HG02571 (cell line): ENCODE measurements around the gene MYRFL.
"Not testable (repeated sequence)": the region's sequence is repeated elsewhere in the genome, so short reads cannot be mapped to it uniquely, and the experiment has no call there.

ENCODE experiments used
- ATAC-seq: cut with Tn5 transposase; IDR thresholded peaks from one replicate; pipeline ENCODE4 v1.9.1; 2021; ENCODE audit warnings: mild to moderate bottlenecking, moderate library complexity; ENCODE audit not compliant: unreplicated experiment

MYRFL gene

DNA sequence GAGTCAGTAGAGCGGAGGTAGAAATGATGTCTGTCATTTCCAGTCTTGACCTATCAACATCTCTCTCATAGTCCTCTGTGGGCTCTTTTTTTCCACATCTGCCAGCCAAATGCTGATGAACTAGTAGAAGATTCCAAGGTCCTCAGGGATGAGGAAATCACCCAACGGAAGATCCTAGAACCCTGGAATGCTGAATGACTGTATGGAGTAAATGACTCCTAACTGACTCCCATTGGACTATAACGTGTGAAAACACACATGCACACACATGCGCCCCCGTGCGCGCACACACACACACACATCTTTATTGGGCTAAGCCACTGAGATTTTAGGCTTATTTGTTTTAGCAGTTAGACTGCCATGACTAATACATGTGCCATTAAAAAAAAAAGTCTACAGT, 159.2 kb downstream of the MYRFL start:
- ATAC-seq = no peak

DNA sequence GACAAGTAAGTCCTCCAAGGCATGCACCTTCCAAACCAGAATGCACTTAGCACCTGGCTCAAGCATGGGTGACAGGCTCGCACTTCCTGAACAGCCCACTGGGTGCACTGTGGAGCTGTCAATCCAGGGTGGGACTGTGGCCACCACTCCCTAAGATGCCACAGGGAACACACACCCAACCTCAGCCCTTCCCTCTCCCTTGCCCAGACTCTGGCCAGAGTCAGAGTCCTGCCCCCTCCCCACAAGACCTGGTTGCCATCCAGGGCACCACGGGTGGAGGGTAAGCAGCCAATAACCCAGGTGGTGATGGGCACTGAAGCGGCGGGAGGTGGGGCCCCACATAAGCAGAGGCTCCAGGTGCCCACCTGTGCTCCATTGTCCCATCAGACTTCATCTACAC, 160.6 kb downstream of the MYRFL start:
- peak; percentile 65 for ATAC-seq

DNA sequence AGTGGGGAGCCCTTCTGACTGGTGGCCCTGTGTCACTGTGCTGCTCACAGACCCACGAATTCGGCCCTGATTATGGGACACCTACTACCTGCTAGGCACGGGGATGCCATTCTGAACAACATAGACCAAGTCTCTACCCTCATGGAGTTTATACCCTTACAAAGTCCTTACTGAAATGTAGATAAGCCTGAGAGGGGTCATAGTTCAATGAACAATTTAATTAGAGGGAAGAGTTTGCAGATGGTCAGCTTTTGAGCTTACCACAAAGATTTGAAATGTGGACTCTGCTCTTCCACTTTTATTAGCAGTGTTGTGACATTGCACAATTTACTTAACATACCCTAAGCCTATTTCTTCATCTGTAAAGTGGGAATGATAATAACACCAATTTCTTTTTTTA, 161.1 kb downstream of the MYRFL start:
- no peak for ATAC-seq

DNA sequence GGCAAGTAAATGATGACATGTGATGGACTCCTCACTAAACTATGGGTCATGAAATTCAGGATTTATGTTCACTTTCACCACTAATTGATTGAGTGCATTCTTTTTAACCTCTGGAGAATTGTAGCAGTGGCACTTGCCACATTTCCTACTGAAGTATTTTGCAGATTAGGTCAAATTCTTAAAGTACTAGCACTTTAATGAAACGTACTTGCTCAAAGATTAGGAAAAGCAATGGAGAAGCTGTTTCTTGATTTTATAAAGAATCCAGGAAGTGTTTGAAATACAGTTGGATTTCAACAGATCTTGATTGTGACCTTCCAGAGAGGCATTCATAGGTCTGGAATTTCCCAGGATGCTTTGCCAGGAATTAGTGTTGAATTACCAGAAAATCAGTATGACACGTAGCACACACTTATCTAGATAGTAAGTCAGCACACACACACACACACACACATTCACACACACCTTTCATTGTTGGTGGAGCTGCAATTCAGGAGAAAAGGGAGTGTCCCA, 162.6 kb downstream of the MYRFL start:
- no peak for ATAC-seq

DNA sequence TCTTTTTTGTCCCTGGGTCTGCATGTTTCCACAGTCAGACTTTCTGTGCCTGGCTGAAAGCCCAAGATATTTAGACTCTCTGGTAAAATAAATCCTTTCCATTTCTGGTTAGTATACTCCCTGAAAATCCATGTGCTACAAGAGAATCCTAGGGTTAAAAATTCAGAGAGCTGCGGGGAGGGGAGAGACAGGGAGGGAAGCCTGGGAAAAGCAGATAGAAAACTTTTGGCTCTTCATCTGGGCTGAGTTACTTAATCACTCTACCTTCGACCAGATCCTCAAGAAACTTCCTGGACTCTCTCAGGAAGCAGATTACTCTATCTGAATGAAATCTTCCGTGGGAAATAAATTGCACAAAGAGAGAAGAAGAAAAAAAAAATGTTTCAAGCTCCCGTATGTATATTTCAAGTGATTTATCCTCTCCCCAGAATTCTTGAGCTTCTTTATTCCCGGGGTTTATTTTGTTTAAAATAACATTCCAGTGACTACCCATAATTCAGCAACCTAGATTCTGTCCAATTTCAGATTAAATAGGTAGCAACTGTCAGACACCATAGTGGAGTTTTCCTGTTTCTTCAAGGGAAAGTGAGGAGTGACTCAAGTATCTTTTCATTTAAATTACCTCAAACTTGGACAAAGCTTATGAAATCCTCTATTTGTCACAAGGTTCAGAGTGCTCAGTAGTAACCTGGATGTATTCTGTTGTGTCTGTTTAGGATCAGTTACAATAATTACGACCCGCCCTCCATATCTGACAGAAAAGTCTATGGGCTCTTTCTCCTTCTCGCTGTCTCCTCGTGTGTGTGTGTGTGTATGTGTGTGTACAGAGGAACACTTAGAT, 163.7 kb downstream of the MYRFL start:
- no peak for ATAC-seq

DNA sequence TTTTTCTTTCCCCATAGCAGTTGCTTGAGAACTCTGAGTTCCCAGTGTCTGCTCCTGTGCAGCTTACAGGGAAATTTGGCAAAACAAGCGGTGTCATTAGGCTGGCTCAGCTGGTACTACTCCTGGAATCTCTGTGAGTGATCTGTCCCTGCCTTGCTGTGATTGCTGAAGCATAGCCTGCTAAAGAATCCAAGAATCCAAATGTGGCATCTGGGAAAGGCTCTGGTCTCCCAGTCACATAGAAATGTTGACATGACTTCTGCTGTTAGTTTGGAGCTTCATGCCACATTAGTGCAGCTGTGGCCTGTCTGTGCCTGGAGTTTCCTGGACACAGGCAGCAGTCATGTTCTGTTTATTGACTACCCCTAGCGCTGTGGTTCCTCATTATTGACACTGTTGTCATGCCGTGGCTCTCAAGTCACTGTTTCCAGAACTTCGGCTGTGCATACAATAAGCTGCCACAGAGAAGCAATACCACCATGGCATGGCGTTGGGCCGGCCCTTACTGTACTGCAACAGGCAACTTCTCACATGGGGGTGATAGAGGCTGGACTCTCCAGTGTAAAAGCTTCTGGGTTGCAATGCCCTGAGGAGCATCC, 166.8 kb downstream of the MYRFL start:
- ATAC-seq = no peak

DNA sequence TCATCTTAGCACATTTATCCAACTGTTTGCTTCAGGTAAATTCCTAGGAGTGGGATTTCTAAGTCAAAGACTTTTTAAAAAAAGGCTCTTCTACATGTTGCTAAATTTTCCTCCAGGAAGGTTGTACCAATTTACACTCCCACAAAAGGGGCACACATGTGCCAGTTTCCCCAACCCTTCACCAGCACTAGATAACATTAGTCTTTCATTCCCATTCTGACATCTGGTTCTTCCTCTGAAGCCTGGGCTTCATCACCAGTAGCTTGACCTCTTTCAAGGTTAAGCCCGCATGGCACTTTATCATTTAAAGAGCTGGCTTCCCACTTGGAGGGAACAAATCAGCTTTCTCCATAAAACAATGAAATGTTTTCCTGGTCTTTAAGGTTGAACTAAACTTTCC, 168.4 kb downstream of the MYRFL start:
- ATAC-seq = no peak

DNA sequence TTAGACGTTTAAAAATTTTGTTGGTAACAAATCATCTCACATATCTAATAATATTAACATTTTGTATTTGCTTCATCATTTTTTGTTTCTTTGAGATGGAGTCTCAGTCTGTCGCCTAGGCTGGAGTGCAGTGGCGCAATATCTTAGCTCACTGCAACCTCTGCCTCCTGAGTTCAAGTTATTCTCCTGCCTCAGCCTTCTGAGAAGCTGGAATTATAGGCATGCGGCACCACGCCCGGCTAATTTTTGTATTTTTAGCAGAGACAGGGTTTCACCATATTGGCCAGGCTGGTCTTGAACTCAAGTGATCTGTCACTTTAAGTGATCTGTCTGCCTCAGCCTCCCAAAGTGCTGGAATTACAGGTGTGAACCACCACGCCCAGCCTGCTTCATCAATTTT, 169.1 kb downstream of the MYRFL start:
- not testable (repeated sequence) for ATAC-seq

DNA sequence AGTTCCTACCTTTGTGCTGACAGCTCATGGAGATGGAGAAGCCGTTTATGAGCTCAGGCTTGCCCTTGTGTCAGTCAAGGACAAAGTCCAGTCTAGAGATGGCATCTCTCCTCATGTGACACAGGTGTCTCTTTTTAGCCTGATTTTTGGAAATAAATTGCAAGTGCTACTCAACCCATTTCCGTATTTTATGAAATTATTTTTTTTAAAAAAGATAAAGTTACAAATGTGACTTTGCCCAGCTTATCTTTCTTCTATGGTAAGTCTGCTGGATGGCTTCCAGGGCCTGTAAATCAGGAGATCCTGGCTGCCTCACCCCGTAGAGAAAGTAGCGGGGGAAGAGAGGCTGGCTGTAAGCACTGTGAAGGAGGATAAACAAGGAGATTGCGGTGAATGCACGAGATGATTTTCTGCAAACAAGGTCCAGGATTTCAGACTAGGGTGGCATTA, 169.7 kb downstream of the MYRFL start:
- no peak for ATAC-seq

DNA sequence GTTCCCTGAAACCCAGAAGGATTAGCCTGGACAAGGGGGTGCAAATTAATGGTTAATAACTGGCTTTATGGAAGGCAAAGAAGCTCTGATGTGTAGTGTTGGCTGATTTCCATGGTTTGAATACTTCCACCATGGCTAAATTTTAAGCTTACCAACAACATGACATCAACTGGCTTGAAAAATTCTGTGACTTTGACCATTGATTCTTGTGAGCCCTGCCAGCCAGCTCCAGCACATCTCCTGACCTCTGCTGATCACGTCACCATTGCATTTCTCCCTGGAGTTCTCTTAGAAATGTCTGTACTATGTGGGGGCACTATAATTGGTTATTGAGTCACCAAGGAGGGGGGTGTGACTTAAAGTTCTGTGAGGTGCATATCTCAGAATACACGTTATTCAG, 171.2 kb downstream of the MYRFL start:
- ATAC-seq = no peak

DNA sequence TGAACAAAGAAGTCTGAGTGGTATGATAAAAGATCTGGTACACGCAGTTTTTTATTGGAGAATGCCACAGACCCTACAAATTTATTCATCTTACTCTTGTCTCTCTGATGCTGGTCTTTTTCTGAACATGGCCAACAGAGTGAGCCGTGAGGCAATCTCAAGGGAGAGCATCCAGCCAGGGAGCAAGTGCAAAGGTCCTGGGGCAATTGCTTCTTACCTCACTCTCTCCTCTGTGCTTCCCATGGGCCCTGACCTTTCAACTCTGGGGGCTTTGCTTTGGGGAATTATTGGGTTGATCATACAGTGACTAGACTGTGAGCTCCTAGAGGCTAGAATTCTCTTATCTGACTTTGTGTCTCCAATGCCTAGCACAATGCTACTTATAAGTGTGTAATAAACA, 171.7 kb downstream of the MYRFL start:
- ATAC-seq = no peak

DNA sequence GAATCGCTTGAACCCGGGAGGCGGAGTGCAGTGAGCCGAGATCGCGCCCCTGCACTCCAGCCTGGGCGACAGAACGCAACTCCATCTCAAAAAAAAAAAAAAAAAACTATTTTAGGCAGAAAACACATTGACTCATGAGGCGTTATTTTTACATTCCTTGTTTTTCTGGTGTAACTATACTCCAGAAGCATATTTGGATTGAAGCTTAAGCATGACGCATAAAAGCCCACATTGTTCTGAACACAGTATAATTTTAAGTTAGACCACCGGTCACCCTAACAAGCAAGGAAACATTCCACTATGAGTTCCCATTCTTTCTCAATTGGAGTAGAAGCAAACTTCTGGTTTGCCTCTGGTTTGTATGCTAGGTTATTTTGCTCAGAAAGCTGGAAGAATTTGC, 173.0 kb downstream of the MYRFL start:
- ATAC-seq = no peak

DNA sequence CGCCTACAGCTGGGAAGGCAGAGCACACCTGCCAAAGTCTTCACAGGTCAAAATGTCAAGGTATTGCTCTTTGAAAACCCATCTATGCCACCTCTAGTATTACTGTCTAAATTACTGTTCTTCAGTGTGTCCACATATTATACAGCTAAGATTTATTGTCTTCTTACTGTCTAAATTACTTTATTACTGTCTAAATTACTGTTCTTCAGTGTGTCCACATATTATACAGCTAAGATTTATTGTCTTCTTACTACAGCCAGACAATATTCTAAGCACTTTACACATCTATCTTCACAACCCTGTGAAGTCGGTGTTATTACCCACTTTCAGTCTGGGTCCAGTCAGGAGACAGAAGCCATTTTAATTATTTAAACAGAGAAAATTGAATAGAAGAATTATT, 173.9 kb downstream of the MYRFL start:
- no peak for ATAC-seq

DNA sequence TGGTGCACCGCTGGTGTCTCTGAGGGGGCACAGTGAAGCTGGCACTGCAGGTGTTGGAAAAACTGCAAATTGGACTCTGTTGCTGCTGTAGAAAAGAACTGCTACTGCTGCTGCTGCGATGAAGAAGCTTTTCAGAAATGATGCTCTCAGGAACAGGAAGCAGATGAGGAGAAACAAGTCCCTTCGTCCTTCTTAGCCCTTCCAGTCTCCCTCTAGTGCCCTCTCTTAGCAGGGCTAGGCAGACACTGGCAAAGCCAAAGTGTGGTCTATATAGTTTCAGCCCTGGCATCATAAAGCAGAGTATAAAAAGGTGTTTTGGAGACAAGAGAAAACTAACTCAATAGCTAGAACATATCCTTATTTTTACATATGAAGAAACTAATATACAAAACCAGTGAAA, 174.5 kb downstream of the MYRFL start:
- no peak for ATAC-seq

DNA sequence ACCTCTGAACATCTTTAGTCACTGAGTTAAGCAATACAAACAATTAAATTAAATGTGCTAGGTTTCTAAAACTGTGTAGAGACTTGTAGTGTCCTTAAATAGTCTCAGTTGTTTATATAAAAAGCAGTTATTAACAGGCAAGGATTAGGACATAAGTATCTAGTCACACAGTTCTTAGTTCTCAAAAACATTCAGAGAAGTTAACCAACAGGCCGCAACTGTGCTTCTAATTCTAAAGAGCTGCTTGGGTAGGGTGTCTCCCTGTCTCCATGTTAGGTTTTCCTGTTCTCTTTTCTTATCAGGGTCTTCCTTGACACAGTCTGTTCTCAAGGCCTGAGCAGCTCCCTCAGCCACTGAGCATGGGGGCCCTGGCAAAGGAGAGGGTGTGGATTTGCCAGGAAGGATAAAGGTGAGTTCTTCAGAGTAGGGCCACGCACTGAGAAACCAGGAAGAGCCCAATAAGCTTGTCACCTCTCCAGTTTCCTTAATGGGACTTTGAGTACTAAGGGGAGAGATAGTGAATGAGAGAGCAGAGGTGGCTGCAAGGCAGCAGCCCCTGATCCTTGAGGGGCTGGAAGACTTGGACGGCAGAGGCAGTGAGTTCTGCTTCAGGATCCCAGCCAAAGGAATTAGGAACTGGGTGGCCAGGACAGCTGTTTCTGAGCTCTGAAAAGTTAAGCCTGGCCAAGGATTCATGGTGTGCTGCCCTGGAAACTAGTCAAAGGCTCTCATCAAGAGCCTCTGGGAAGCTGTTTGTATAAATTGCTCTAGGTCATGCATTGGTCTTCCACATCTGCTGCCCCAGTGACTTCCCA, 177.3 kb downstream of the MYRFL start:
- ATAC-seq = no peak

DNA sequence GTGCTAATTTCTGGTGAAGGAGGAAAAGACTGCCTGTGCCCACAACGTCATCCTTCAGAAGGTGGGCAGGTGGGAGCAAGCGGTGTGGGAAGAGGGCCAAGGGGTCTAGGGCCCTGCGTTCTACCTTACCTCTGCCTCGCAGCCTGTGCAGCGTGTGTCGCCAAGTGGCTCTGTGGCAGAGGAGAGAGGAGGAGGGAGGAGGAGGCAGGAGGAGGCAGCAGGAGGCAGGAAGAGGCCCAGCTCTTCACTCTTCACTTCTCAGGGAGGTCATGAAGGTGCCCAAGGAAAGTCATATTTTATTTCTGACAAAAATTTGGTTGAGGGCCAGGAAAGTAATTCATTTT, 177.9 kb downstream of the MYRFL start:
- ATAC-seq = no peak

DNA sequence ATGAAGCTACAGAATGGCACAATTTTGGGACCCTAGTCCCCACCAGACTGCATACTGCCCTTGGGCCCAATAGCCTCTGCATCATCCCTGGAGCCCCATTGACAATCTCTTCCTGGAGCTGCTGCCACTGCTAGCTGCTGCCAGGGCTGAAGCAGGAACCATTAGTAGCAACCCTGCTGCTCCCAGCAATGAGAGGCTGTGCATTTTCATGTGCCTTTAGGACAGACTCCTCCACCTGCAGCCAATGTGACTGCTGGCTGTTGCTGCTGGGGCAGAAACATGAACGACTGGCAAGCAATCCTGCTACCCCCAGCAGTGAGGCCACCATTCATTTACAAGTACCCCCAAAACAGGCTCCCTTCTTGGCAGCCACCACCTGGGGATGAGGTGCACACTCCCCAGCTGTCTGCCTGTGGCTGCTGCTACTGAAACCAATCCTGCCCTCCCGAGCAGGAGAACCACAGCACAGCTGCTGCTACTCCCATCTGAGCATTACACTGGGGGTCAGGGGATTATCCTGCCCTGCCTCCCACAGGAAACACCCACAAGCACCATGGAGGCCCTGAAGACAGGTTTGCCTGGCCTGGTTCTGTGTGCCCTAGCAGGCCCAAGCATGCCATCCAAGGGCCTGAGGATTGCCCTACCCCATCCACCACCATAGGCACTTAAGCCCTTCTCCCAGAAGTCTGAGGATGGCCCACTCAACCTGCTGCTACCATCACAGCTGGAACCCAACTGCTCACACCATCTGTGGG, 181.0 kb downstream of the MYRFL start:
- ATAC-seq = no peak

DNA sequence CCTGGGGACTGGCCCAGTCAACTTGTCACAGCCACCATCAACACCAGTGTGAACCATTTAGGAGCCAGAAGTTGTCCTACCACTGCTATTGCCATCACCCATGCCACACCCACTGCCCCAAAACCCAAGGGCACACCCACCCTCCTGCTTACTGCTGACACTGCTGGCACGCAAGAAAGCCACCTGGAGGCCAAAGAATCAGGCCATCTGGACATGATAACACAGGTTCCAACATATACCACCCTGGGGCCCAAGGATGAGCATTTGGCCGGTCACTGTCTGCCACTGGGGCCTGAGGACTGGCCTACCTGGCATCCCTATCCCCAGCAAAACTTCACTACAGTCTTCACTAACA, 181.6 kb downstream of the MYRFL start:
- no peak for ATAC-seq

DNA sequence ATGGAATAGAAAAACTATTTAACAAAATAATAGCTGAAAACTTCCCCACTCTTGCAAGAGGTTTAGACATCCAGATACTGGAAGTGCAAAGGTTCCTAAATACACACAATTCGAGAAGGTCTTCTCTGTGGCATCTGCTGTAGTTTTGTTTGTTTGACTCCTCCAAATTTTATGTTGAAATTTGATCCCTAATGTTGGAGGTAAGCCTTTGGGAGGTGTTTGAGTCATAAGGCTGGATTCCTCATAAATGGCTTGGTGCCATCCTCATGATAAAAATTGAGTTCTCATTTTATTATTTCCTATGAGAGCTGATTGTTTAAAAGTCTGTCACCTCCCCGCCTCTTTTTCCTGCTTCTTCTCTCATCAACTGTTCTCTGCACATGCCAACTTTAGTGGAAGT, 182.7 kb downstream of the MYRFL start:
- ATAC-seq = no peak
